Measurements from ENCODE around the gene LSM7.

LSM7 gene

GRCh38 chr19:2306281-2306806 is 22.0 kb downstream of the LSM7 start:
- TF ChIP-seq POLR2AphosphoS5 (IDR thresholded peaks at IDR 0.05; ENCODE audit: low read depth) (no peak), REST (IDR thresholded peaks at IDR 0.05; ENCODE audit: insufficient replicate concordance, low read depth) (no peak), SPI1 (IDR thresholded peaks at IDR 0.05; ENCODE audit: borderline replicate concordance, low read depth) (no peak), GABPA (IDR thresholded peaks at IDR 0.05; ENCODE audit: low read depth) (no peak)
- TF ChIP-seq, protein P1, sequence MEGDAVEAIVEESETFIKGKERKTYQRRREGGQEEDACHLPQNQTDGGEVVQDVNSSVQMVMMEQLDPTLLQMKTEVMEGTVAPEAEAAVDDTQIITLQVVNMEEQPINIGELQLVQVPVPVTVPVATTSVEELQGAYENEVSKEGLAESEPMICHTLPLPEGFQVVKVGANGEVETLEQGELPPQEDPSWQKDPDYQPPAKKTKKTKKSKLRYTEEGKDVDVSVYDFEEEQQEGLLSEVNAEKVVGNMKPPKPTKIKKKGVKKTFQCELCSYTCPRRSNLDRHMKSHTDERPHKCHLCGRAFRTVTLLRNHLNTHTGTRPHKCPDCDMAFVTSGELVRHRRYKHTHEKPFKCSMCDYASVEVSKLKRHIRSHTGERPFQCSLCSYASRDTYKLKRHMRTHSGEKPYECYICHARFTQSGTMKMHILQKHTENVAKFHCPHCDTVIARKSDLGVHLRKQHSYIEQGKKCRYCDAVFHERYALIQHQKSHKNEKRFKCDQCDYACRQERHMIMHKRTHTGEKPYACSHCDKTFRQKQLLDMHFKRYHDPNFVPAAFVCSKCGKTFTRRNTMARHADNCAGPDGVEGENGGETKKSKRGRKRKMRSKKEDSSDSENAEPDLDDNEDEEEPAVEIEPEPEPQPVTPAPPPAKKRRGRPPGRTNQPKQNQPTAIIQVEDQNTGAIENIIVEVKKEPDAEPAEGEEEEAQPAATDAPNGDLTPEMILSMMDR (IDR thresholded peaks at IDR 0.05; ENCODE audit: insufficient read depth, low read length): no peak
- Histone ChIP-seq H3K4me3 (replicated peaks; ENCODE audit: insufficient read depth, low read length) (no peak overlapping the region), H3K27ac (replicated peaks) (no peak overlapping the region), H3K27me3 (ENCODE audit: insufficient read depth, poor library complexity, severe bottlenecking) (peaks cover 35% of the 10 kb centered on the region)
- DNase-seq (ENCODE audit: low read depth in 1 of 2, low spot score in 1 of 2): no peak

DNA sequence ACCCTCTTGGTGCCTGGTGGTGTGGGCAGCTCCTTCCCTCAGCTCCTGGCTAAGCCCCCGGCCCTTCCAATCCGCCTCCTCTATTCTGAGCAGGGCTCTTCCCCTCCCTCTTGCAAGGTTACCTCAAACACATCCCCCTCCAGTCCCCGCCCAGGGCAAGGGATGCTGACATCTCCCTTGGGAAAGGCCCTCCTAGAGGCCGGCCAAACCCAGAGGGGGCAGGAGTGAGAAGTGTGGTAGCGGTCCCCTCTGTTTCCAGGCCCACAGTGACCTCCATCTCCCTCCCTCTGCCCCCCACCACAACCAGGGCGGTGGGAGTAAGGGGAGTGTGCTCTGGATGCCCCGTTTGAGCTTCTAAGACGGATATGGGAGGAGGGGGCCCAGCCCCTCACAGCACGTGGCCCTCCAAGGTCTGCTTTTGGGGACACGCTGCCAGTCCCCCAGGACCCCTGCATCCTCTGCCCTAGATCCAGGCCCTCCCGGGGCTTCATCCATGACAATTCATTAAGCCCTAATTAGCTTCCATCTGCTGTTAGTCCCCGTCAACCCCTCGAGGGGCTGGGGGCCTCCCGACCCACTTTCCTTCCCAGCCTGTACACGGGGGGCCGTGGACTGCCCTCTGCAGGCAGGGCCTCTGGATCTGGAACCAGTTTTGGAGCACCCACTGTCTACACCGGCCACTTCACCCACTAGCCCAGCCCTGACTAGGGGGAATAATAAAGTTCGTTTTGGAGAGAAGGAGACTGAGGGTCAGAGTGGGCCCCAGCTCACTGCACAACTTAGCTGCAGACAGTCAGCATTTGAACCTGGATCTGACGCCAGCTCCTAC is 22.7 kb downstream of the LSM7 start:
- H3K4me3 ChIP-seq (replicated peaks; ENCODE audit: insufficient read depth, low read length): no peak overlapping the region

More for the DNA sequence above, 22.7 kb downstream of the LSM7 start:
- no peak for DNase-seq (ENCODE audit: low read depth in 1 of 2, low spot score in 1 of 2)
- Histone ChIP-seq H3K27me3 (ENCODE audit: insufficient read depth, poor library complexity, severe bottlenecking) (peaks cover 35% of the 10 kb centered on the region), H3K27ac (replicated peaks) (no peak overlapping the region)
- TF ChIP-seq, protein P1 (IDR thresholded peaks at IDR 0.05; ENCODE audit: insufficient read depth, low read length): no peak
- TF ChIP-seq SPI1 (IDR thresholded peaks at IDR 0.05; ENCODE audit: borderline replicate concordance, low read depth) (no peak), REST (IDR thresholded peaks at IDR 0.05; ENCODE audit: insufficient replicate concordance, low read depth) (no peak), POLR2AphosphoS5 (IDR thresholded peaks at IDR 0.05; ENCODE audit: low read depth) (no peak), GABPA (IDR thresholded peaks at IDR 0.05; ENCODE audit: low read depth) (no peak)

Measured in HL-60 (cell line).